ENCODE results near the gene ARHGEF26.

The ARHGEF26 gene

DNA sequence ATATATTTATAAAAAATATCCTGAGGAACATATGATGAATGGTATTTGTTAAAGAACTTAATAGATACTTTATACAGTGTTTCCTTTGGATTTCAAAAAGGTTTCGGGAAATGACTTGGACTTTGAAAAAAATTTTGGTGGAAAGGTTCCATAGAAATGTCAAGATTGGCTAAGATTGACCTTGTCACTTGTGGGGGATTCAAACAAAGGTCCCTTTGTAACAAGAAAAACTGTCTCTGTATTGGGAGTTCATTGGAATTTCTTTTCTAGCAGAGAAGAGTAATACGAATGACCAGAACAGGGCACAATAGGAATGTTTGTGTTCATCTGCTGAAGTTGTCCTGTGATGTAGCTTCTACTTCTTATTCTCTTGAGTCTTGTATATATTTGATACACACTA is 43.2 kb downstream of the ARHGEF26 start:
- no peak for FAIRE-seq

- FAIRE-seq, result no peak
Observed at GRCh38 chr3:154168998-154169795, 48.0 kb downstream of the ARHGEF26 start.

DNA sequence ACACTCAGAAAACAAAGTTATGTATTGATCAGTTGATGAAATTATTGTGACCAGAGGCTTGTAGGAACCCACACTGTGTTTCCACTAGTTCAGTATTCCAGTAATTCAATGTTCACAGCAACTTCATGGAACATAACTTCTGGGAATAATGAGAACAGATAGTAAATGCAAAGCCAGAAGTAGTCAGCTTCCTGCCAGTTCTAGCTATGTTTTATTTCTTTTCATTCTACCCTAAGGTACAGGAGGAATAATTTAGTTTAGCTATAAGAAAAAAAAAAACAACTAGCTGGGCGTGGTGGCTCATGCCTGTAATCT is 48.6 kb downstream of the ARHGEF26 start:
- FAIRE-seq, result no peak

- FAIRE-seq, result no peak
Observed at GRCh38 chr3:154170300-154170699, 49.1 kb downstream of the ARHGEF26 start.

GRCh38 chr3:154175041-154175440 is 53.9 kb downstream of the ARHGEF26 start:
- no peak for FAIRE-seq

- no peak for FAIRE-seq
Observed at GRCh38 chr3:154176036-154176435, 54.8 kb downstream of the ARHGEF26 start.

- FAIRE-seq, result no peak
Observed at GRCh38 chr3:154177406-154177805, 56.2 kb downstream of the ARHGEF26 start.

DNA sequence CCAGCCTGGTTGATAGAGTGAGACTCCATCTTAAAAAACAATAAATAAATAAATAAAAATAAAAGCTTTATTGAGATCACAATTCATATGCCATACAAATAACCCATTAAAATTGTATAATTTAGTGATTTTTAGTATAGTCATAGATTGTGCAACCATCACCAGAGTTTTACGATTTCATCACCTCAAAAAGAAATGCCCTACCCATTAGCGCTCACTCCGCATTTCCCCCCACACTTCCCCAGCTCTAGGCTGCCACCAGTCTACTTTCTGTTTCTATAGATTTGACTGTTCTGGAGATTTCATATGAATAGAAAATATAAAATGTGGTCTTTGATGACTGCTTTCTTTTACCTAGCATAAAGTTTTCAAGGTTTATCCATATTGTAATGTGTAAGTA is 57.0 kb downstream of the ARHGEF26 start:
- FAIRE-seq, result no peak

DNA sequence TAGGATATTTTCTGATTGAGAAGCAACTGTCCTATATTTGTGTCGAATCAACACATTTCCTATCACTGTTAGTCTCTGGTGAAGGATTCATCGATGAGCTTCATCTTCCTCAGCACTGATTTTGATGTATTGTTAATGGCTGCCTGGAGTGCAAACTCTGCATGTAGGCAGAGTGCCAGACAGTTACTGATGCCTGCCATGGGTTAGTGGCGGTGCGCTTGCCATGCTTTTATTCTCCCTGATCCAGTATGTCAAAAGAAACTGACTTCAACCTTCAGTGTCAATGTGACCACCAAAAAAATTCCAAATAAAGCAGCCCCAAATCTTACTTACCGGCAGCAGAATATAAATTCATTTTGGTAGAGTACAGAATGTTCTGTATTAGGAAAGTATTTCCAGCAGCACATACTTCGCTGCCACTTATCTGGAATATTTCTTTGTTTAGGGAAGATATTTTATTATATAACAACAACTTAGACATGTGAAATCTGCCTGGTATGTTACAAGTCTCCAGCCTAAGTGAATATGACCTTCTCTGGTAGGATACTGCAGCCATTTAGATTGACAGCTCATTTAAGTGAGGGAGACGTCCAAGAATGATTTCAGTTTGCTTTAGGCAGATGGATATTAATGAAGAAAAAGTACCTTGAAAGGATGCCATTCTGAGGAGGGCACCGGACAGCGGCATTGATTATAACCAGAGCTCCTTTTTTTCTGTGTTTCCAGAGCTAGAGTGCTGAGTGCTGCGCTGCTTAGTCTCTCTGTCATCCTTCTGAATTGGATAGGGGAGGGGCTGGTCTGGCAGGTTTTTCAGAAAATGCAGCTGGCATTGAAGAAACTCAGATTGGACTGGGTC is 59.9 kb downstream of the ARHGEF26 start:
- FAIRE-seq, result no peak

DNA sequence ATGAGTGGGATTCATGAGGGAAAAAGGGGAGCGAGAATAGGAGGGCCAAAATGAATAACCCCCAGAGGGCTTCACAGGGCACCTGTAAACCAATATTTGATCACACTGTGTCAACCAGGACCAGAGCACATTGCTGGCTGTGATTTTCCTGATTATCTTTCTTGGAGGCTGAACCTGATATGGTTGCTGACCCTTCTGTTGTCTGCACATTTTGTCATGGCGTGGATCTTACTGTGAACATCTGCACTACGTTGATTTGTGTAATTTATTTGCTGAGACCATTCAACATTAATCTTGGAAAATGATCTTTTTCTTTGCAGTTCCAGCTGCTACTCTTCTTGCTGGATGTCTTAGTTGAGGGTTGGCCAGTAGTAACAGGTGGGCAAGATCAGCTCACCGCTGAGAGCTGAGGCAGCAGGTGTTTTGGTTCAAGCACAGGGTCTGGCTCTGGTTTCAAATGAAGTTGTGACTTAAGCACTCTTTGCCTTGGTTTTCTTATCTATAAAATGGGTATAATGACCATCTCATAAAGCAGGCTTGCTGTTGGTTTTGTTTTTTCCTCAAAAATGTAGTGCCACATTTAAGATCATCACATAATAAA is 61.2 kb downstream of the ARHGEF26 start:
- no peak for FAIRE-seq

DNA sequence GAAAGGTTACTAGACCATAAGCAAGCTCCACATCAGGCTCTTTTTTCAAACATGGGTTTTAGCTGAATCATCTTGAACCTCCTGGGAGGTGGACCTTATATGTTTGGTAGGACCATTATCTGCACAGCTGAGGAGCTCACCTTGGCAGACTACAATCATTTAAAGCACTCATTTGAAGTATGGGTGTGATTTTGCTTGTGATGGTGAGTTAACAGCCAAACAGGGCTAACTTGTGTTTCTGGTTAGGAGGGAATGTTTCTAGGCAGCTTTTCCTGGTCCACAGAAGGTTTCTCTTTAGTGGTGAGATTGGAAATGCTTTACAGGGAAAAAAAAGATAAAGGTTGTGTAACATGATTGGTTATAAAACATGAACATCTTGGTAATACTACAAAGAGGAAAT is 61.8 kb downstream of the ARHGEF26 start:
- no peak for FAIRE-seq

GRCh38 chr3:154184582-154184981 is 63.4 kb downstream of the ARHGEF26 start:
- FAIRE-seq, result no peak

DNA sequence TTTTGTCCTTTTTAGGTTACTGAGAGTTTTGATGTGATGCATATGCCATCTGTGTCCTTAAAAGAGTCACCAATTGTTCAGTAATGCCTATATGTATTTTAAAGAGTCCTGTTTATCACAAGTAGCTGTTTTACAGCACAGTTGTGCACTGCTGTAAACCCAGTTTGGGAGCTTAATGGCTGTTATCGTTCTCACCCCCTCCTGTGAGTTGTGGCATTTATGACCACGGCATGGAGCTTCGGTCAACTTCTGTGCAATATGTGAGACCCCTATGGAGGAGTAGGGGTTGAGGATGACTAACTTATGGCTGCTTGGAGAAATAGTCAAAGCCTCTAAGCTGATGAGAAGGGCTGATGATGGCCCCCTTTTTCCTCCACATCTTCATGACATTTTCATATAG is 67.2 kb downstream of the ARHGEF26 start:
- no peak for FAIRE-seq

- no peak for FAIRE-seq
Observed at GRCh38 chr3:154188846-154189245, 67.7 kb downstream of the ARHGEF26 start.

DNA sequence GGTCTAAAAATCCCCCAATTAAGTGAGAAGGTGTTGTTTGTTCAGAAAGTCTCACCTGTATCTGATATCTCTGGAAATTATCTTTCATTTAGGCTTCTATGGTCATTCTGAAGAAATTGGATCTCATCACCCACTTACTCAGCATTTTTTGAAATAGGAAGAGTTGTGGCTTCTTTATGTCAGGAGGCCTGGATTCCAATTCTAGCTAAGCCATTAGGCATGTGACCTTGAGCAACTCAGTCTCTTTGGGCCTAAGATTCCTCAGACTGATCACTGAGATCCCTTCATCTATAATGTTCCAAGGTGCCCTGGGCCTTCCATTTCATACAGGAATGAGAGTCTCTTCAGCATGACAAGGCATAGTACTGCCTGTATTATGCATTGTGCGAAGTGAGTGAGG is 70.3 kb downstream of the ARHGEF26 start:
- no peak for FAIRE-seq

DNA sequence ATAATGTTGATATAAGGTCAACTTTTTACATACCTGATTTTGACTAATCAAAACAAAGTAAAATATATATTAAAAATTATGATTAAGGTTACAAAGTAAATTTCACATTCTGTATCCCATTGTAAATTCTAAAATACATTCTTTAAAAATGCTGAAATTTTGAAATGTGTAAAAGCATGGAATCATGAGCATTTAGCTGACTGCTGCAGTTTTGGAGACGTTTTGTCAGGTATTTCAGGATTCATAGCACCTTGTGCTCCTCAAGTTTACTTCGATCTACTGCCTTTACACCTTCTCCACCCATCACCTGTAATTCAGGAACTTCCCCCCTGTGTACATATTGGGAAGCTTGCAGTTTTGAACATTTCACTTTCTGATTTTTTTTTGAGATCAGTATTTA is 71.0 kb downstream of the ARHGEF26 start:
- FAIRE-seq, result no peak

DNA sequence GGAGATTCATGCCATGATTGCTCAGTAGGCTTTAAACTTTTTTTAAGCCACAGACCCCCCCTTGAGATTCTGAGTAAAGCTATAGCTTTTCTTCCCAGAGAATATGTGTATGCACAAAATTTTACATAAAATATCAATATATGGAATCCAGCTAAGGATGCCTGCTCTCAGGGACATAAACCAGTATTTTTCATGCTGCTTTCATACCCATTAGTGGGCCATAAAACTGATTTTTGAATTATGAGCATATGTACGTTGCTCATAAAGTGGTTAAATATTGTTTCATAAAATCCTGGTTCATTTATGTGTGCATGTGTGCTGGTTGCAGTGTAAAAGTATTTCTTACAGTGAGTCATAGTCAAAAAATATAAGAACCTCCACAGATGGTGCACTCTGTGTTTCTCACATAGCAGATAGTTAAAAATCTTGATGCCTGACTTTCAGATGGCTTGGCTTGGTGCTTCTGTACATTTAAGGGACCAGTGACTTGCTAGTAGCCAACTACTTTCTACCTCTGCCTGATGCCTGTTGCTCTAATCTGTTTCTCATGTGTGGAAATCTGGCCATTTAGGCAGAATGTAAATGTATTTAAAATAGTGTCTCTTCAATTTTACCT is 71.9 kb downstream of the ARHGEF26 start:
- FAIRE-seq, result no peak

- no peak for FAIRE-seq
Observed at GRCh38 chr3:154194877-154195276, 73.7 kb downstream of the ARHGEF26 start.

GRCh38 chr3:154195620-154196356 is 74.6 kb downstream of the ARHGEF26 start:
- no peak for FAIRE-seq

GRCh38 chr3:154197751-154198150 is 76.6 kb downstream of the ARHGEF26 start:
- no peak for FAIRE-seq

DNA sequence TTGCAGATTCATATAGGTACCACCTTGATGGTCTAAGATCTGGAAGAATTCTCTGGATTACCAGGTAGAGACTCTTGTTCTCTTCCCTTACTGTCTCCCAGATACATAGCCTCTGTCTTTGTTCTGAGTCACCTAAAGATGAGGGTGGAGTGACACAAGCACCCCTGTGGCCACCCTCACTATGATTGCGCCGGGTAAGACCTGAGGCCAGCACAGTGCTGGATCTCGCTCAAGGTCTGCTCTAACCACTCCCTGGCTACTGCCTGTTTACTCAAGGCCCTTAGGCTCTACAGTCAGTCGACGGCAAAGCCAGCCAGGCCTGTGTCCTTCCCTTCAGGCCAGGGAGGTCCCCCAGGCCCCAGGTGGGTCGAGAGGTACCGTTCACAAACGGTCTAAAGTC is 88.3 kb downstream of the ARHGEF26 start:
- no peak for FAIRE-seq

GRCh38 chr3:154210986-154211385 is 89.8 kb downstream of the ARHGEF26 start:
- FAIRE-seq, result no peak

- FAIRE-seq, result no peak
Observed at GRCh38 chr3:154214306-154214705, 93.1 kb downstream of the ARHGEF26 start.

All from colon (tissue), 2 donors.